Liver (tissue), 9 donors: ENCODE measurements around the gene SPATA31C1. TPM values are rescaled to one million over a fixed set of nuclear protein-coding genes. Genes with fewer than 3 reads are reported as not detected.
"Not testable (repeated sequence)": the region's sequence is repeated elsewhere in the genome, so short reads cannot be mapped to it uniquely, and the experiment has no call there.

Source experiments
- DNase-seq: peaks from one replicate; pipeline ENCODE4 v3.0.0-alpha.2; 2017; ENCODE audit warnings: low spot score
- H3K27ac ChIP-seq, 2 donors: one replicate each; pipeline ENCODE4 v1.7.0; 2013; ENCODE audit warnings: inconsistent platforms in 2 of 2, low read length in 2 of 2, control low read depth in 1 of 2, low read depth in 1 of 2, mild to moderate bottlenecking in 1 of 2
- H3K27me3 ChIP-seq, 4 donors: one replicate each; pipeline versions ENCODE4 v1.6.1 to v1.7.0; 2013; ENCODE audit warnings: low read length in 3 of 4, inconsistent platforms in 1 of 4, mild to moderate bottlenecking in 1 of 4, moderate library complexity in 1 of 4; ENCODE audit not compliant: control insufficient read depth in 4 of 4, insufficient read depth in 4 of 4
- H3K36me3 ChIP-seq, 4 donors: one replicate each; pipeline versions ENCODE4 v1.6.1 to v1.7.0; 2013; ENCODE audit warnings: low read length in 3 of 4, mild to moderate bottlenecking in 3 of 4, low read depth in 1 of 4, moderate library complexity in 1 of 4; ENCODE audit not compliant: control insufficient read depth in 4 of 4, insufficient read depth in 3 of 4
- H3K4me1 ChIP-seq, 4 donors: one replicate each; pipeline versions ENCODE4 v1.6.1 to v1.7.0; 2013; ENCODE audit warnings: low read length in 3 of 4, mild to moderate bottlenecking in 3 of 4, moderate library complexity in 1 of 4; ENCODE audit not compliant: control insufficient read depth in 4 of 4, insufficient read depth in 4 of 4
- H3K4me3 ChIP-seq, 3 donors: one replicate each; pipeline versions ENCODE4 v1.6.1 to v1.7.0; 2013; ENCODE audit warnings: low read length in 3 of 3, control low read depth in 1 of 3, low read depth in 1 of 3, mild to moderate bottlenecking in 1 of 3
- H3K9ac ChIP-seq, 2 donors: one replicate each; pipeline ENCODE4 v1.7.0; 2013; ENCODE audit warnings: low read length in 2 of 2, mild to moderate bottlenecking in 2 of 2, moderate library complexity in 2 of 2, control low read depth in 1 of 2, low read depth in 1 of 2
- H3K9me3 ChIP-seq, 4 donors: one replicate each; pipeline versions ENCODE4 v1.6.1 to v1.7.0; 2013; ENCODE audit warnings: low read length in 3 of 4; ENCODE audit not compliant: control insufficient read depth in 4 of 4
- HNF4A ChIP-seq, 2 donors: conservative IDR thresholded peaks; 2 replicates each; pipeline ENCODE4 v1.6.1; 2016; ENCODE audit warnings: antibody characterized with exemption in 2 of 2, mild to moderate bottlenecking in 2 of 2
- WGBS: extraction: QIAGEN DNeasy Blood & Tissue Kit; methylation state at CpG from one replicate; pipeline ENCODE4 v1.1.7; 2013; 5-methylcytosine and 5-hydroxymethylcytosine counted together
- polyA plus RNA-seq, 2 donors: library from polyadenylated mRNA; stranded (reverse) in 1 of 2; unstranded in 1 of 2; fragments of 200-250 nt in 1 of 2; fragments of >200 nt in 1 of 2; fragmentation: Nextera tagmentation in 1 of 2; extraction: Ambion mirVana in 1 of 2; gene quantifications; one replicate each; pipeline versions ENCODE4 v1.2.1 to v1.2.3, GENCODE V29; 2013 to 2015
- total RNA-seq, 2 donors: library from RNA; depleted of rRNA; stranded (reverse); fragments of >200 nt; gene quantifications; one replicate each; pipeline ENCODE4 v1.2.3, GENCODE V29; 2014
- donor health status: healthy.
- donor health status: healthy.
- donor health status: healthy.
- donor health status: healthy.
- donor health status: healthy.

The SPATA31C1 gene
- total and polyA plus RNA-seq, 4 donors, result 0.05 TPM; not detected in 3

DNA sequence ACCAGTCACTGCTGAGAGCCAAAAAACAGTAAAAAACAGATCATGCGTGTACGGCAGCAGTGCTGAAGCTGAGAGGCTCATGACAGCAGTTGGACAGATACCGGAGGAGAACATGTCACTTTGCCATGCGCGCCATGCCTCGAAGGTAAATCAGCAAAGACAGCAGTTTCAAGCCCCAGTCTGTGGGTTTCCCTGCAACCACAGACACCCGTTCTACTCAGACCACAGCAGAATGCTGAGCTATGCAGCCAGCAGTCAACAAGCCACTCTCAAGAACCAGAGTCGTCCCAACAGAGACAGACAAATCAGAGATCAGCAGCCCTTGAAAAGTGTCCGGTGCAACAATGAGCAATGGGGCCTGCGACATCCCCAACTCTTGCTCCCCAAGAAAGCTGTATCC, 5.2 kb downstream of the SPATA31C1 start:
- not testable (repeated sequence) for H3K27me3 ChIP-seq, H3K9ac ChIP-seq, H3K4me1 ChIP-seq, H3K36me3 ChIP-seq, H3K27ac ChIP-seq, DNase-seq, H3K4me3 ChIP-seq, H3K9me3 ChIP-seq
- WGBS, result 79% methylated on average over 10 of the region's 10 CpGs

- DNase-seq, result not testable (repeated sequence)
- 93% methylated on average over 10 of the region's 10 CpGs for WGBS
These were observed 7.1 kb downstream of the SPATA31C1 start for GRCh38 chr9:87924851-87925250.

GRCh38 chr9:87929152-87929551, 11.4 kb downstream of the SPATA31C1 start:
- not testable (repeated sequence) for H3K4me1 ChIP-seq, H3K9ac ChIP-seq, DNase-seq, H3K4me3 ChIP-seq, H3K27ac ChIP-seq, H3K27me3 ChIP-seq, H3K9me3 ChIP-seq, H3K36me3 ChIP-seq

More at GRCh38 chr9:87924851-87925250, 7.1 kb downstream of the SPATA31C1 start:
- not testable (repeated sequence) for H3K4me3 ChIP-seq, H3K9me3 ChIP-seq, H3K27me3 ChIP-seq, H3K9ac ChIP-seq, H3K4me1 ChIP-seq, H3K27ac ChIP-seq, H3K36me3 ChIP-seq

GRCh38 chr9:87934444-87934843, 16.7 kb downstream of the SPATA31C1 start:
- not testable (repeated sequence) for H3K36me3 ChIP-seq, H3K4me3 ChIP-seq, H3K4me1 ChIP-seq, H3K9ac ChIP-seq, H3K27me3 ChIP-seq, H3K9me3 ChIP-seq, H3K27ac ChIP-seq, DNase-seq
- peak; percentile 26 to 30 for TF ChIP-seq HNF4A (conservative IDR thresholded peaks at IDR 0.05)
- WGBS, result 30% methylated on average over 7 of the region's 7 CpGs

DNA sequence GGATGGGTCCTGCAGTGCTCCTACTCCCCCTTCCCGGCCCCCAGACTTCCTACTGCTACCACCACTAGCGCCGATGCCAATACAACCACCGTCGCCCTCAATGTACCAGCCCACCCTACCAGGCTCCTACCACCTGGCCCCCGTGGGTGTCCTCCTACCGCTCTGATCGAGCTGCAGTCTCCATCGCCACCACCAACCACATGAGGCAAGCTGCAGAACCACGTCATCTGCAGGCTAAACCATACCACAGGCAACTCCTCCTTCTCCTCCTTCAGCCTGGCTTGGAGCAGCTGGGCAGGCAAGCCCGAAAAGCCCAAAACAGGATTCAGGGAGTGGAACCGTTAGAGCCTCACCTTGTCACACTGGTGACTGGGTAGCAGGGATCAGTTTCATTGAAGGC, 19.6 kb downstream of the SPATA31C1 start:
- not testable (repeated sequence) for H3K27me3 ChIP-seq, H3K9me3 ChIP-seq, H3K27ac ChIP-seq, H3K9ac ChIP-seq, H3K4me3 ChIP-seq, H3K36me3 ChIP-seq, H3K4me1 ChIP-seq, DNase-seq
- 87% methylated on average over 12 of the region's 12 CpGs for WGBS

DNA sequence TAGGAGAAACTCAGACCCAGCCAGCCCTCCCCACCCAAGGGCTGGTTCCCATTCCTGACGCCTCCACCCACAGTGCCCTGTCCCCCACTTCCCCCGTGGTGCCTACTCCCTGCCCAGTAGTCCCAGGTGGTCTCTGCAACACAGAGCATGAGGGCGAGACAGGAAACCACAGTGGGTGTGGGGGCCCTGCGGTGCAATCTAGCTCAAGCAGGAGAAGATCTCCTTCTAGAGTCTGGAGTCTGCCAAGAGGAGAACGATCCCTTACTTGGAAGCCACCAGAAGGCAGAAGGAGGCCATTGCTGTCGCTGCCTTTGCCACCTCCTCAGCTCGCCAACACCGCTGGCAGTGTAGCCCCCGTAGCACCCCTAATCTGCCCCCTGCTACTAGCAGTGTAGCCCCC, 20.2 kb downstream of the SPATA31C1 start:
- not testable (repeated sequence) for H3K36me3 ChIP-seq, H3K27me3 ChIP-seq, DNase-seq, H3K27ac ChIP-seq, H3K9me3 ChIP-seq, H3K9ac ChIP-seq, H3K4me3 ChIP-seq, H3K4me1 ChIP-seq
- 86% methylated on average over 9 of the region's 9 CpGs for WGBS

GRCh38 chr9:87938336-87938735, 20.6 kb downstream of the SPATA31C1 start:
- not testable (repeated sequence) for H3K4me1 ChIP-seq, H3K9ac ChIP-seq, H3K27ac ChIP-seq, H3K36me3 ChIP-seq, H3K27me3 ChIP-seq, H3K4me3 ChIP-seq, H3K9me3 ChIP-seq, DNase-seq
- WGBS, result 80% methylated on average over 12 of the region's 12 CpGs

GRCh38 chr9:87939096-87939495, 21.3 kb downstream of the SPATA31C1 start:
- H3K4me3 ChIP-seq, H3K36me3 ChIP-seq, DNase-seq, H3K9ac ChIP-seq, H3K9me3 ChIP-seq, H3K27me3 ChIP-seq, H3K27ac ChIP-seq, H3K4me1 ChIP-seq: not testable (repeated sequence)
- 91% methylated on average over 8 of the region's 8 CpGs for WGBS
